NK-92 (cell line): ENCODE data around the gene APMAP.

ENCODE experiments used
- DNase-seq: peaks from one replicate; lab custom pipeline; 2025; ENCODE audit not compliant: unreplicated experiment; lab: John Stamatoyannopoulos, UW

Gene APMAP

DNA sequence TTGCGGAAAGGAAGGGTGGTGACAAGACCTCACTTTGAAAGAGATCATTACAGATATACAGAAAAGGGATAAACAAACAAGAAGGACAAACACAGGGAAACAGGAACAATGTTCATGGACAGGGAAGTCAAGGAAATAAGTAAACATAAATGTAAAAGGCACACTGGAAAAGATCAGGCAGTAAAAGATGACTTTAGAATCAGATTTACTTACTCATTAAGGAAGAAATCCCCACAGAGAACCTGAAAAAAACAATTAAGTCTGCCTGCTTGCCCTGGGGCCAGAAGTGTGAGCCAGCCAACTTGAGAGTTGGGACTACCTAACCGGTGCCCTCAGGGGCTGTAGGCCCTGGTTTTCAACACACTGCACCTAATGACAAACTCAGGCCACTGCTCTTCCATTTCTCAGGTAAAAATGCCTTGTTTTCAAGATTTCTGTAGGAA lies 1.7 kb downstream of the APMAP start:
- no peak for DNase-seq

- no peak for DNase-seq
Measured at GRCh38 chr20:24989162-24989561, 3.4 kb downstream of the APMAP start.

DNA sequence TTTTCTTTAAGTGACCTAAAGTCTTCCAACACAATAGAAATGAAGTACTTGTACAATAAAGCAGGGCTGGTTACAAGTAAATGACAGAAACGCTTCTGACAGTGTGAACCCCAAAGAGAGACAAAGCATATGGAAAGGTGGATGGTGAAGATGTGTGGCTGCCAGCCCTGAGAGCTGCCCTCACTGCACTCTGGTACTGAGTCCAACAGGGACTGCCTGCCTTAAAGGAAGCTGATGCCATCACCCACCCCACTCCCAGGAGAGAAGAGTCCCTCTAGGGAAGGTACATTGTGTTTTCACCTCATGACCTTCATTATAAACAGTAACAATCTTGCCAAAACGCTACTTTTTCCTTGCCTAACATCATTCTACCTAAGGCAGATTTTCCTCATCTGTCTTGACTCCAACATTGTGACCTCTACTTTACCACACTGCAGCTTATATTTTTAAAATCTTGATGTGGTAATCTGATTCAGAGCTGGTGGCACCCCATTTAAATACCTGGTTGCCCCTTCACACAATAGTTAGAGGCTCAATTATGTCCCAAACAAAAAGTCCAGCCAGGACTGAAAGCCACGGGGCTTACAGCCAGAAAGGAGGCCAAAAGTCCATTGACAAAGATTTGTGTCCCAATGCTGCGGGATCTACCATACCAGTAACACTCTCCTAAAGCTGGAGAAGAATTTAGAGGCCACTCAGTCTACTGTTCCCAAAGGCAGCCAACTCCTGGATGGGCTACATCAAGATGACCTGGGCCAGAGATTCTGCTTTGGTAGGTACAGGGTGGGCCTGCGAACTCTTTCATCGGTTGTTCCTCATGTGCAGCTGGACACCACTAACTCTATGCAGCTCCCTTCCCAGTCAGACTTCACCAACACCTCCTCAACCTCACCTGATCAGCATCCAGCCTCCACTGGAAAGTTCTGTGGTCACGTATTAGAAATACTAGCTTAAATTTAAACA lies 4.4 kb downstream of the APMAP start:
- no peak for DNase-seq

DNA sequence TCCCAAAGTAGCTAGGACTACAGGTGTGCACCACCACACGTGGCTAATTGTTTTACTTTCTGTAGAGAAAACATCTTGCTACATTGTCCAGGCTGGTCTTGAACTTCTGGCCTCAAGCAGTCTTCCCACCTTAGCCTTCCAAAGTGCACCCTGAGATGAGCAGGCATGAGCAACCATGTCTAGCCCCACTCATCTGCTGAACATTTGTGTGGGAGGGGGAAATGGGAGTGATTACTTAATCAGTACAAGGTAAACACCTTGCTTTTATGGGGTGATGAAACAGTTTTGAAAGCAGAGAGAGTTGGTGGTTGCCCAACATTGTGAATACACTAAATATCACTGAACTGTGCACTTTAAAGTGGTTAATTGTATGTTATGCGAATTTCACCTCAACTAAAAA lies 5.3 kb downstream of the APMAP start:
- no peak for DNase-seq

- DNase-seq = no peak
Measured at GRCh38 chr20:24986436-24987015, 6.0 kb downstream of the APMAP start.

- DNase-seq = no peak
Measured at GRCh38 chr20:24985802-24986201, 6.7 kb downstream of the APMAP start.

DNA sequence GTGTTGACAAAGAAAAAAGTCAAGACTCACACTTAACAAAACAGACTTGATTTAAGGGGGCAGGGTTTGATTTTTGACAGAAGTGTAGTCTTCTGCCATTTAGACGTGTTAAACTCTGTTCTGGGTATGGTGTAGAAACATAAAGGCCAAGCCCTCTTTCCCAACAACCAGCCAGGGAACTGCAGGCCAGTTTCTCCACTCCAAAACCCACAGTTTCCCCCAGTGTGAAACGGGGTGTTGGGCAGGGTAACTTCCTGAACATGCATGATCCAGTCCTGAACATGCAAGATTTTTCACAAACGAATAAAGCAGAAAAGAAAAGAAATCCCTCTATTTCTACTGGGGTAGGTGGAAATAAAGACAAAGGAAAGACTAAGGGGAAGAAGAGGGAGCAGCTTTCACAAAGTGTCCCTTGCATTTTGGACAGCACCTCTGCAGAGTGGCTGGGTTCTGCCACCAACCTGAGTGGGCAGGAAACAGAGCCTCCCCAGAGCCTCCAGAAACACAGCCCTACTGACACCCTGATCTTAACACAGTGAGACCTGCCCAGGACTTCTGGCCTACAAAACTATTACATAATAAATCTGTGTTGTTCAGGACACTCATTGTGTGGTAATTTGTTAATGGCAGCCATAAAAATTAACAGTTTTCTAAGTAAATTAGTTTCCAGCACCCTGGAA lies 7.5 kb downstream of the APMAP start:
- DNase-seq = no peak

GRCh38 chr20:24983896-24984295 lies 8.7 kb downstream of the APMAP start:
- DNase-seq = no peak

DNA sequence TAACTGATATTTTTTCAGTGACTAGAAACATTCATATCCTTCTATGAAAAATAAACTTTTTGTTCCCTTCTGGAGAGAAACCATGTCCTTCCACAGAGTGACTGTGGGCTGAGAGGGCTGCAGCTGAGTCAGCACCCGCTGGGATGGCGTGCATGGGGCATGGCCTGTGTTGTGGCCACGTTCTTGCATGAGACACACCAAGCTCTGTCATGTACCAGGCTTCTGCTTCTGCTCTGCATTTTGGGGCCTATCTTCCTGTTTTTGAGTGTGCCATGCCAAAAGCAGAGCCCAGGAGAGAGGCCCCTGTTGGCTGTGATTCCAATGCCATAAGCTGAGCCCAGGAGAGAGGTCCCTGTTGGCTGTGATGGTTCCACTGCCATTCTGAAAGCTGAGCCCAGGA lies 10.8 kb downstream of the APMAP start:
- no peak for DNase-seq

- DNase-seq = no peak
Measured at GRCh38 chr20:24981282-24981681, 11.3 kb downstream of the APMAP start.

DNA sequence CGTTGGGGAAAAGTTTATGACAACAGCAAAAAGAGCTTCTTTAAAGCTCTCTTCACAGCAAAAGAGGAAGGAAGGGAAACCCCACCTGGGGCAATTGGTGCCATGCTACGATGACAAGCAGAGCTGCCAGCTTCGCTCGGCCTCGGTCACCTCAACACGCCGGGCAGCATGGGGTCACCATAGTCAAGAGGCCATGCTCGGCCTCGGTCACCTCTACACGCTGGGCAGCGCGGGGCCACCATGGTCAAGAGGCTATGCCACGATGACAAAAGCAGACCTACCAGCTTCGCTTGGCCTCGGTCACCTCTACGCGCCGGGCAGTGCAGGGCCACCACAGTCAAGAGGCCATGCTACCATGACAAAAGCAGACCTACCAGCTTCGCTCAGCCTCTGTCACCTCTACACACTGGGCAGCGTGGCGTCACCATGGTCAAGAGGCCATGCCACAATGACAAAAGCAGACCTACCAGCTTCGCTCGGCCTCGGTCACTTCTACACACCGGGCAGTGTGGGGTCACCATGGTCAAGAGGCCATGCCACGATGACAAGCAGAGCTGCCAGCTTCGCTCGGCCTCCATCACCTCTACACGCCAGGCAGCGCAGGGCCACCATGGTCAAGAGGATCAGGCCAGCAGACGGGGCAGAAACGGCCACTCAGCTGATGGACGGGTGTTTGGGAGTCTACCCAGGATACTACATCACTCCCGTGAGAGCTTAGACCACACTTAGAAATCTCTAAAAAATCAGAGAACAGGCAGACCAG lies 12.1 kb downstream of the APMAP start:
- DNase-seq = no peak

GRCh38 chr20:24979036-24979960 lies 13.3 kb downstream of the APMAP start:
- DNase-seq = no peak

DNA sequence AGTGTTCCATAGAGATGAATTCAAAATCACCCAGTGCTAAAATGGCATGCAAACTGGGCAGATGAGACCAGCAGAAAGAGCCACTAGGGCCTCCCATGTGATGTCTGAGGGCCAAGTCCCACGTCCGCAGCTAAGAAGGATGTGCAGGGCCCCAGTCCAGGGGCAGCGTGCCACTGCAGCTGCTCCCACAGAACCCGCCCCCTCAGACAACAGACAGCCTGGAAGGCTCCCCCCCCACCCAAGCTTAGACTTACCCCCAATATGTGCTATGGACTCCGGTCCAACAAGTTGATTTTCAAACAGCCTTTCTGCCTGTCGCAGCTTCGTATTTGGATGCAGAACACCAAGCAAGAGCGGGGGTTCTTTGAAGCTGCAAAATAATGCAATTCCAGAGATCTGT lies 14.0 kb downstream of the APMAP start:
- DNase-seq = no peak

DNA sequence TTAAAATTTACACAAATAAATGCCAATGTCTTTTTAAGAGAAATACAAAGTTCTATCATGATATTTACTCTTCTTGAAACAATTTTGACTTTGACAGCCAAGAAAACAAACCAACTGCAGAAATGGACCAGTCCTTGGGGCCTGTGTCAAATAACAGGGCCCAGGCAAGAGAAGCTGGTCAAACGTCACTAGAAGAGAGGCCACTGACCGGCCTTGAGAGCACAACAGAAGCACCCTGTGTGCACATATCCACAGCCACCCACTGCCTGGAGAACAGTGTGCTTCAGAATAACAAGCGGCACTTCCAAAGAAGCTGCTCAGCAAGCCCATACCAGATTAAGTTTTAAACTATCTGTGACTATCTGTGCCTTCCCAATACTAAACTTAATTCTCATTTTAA lies 14.8 kb downstream of the APMAP start:
- no peak for DNase-seq

DNA sequence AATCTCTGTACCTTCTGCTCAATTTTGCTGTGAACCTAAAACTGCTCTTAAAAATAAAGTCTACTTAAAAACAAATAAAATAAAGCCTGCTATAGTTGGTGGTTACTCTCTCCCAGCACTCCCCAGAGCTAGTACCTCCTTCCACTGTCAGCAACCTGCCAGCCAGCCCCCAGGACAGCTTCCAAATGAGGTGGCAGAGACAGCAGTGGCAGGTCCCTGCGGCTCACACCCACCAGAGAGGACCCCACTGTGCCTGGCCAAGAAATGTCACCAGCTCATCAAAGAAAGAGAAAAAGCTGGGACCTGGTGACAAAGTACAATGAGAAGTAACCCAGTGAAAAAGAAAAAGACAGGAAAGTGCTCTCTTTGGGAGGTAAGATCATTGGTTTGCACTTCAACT lies 15.2 kb downstream of the APMAP start:
- DNase-seq = no peak

DNA sequence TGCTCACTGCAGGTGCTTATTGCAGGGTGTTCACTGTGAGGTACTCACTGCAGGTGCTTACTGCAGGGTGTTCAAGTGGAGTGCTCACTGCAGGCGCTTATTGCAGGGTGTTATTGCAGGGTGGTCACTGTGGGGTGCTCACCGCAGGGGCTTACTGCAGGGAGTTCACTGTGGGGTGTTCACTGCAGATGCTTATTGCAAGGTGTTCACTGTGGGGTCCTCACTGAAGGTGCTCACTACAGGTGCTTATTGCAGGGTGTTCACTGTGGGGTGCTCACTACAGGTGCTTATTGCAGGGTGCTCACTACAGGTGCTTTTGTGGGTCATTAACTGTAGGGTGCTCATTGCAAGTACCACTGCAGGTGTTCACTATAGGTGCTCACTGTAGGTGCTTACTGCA lies 20.2 kb downstream of the APMAP start:
- DNase-seq = no peak

DNA sequence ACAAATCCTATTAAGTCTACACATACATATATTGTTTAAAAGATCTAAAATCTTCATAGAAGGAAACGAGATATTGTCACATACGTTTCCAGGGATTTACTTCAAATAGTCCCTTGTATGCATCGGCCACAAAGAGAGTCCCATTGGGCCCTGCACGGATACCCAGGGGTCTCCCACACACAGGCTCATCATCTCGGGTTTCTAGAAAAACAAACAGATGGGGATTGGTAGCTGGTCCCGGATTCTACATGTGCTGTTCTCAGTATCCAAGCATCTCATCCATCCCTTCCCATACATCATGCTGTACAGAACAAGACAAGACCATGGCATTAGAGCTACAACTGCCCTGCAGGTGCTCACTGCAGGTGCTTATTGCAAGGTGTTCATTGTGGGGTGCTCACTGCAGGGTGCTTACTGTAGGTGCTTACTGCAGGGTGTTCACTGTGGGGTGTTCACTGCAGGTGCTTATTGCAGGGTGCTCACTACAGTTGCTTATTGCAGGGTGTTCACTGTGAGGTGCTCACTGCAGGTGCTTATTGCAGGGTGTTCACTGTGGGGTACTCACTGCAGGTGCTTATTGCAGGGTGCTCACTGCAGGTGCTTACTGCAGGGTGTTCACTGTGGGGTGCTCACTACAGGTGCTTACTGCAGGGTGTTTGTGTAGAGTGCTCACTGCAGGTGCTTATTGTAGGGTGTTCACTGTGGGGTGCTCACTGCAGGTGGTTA lies 21.0 kb downstream of the APMAP start:
- DNase-seq = no peak

DNA sequence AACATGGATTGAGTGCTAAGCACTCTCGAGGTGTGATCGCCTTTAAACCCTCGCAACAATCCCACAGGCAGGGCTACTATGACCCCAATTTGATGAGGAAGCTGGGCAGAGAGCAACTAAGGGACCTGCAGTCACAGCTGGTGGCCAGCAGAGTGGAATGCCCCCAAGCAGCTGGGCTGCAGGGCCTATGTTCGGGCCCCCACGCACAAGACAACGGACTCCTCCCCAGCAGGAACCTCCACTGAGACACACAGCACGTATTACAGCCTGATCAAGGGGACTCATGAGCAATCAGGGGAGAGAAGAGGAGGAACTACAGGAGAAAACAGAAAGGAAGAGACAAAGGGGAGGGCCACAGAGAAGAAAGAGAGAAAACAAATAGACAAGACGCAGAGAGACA lies 21.8 kb downstream of the APMAP start:
- DNase-seq = no peak

DNA sequence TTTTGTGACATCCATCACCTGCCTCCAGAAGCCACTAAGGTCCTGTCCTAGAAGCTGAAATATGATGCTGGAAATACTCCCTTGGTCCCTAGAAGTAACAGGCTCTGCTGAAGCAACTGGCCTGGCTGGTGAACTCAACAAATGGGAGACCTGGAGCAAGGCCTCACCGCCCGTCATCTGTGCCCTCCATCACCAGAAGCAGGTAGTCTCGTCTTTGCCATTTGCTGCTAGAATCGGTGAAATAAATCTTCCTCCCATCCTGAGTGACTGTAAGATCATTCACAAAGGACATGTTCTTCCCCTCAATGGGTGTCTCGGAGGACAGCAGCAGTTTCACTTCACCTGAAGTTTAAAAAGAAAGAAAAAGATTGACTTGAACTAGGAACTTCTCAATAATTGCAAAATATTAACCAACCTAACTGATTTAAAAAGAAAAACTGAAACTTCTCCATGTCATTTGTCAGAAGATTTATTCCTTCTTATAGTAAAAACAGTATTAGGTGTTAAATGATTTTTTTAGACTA lies 22.5 kb downstream of the APMAP start:
- DNase-seq = no peak
